ENCODE data around the gene EEF1AKMT2. TPM values are rescaled to one million over a fixed set of nuclear protein-coding genes. Genes with fewer than 3 reads are reported as not detected.
"Not testable (repeated sequence)": the region's sequence is repeated elsewhere in the genome, so short reads cannot be mapped to it uniquely, and the experiment has no call there.

The EEF1AKMT2 gene
- 33.1 and 39.8 TPM in 2 replicates for total RNA-seq (2014; rRNA removed; shearing (Covaris generic))

- DNase-seq (ENCODE audit: low spot score), result peak; percentile 49
These were observed at the start of gene EEF1AKMT2 for GRCh38 chr10:124791547-124792348. Gene EEF1AKMT2, minus strand, starts transcription at chr10:124791887. Its CDS starts 54 bp downstream, at chr10:124791833.

- no peak for DNase-seq (ENCODE audit: low spot score)
These were observed 46.0 kb upstream of the EEF1AKMT2 start for GRCh38 chr10:124837687-124838086.

- DNase-seq (ENCODE audit: low spot score), result no peak
These were observed 39.4 kb upstream of the EEF1AKMT2 start for GRCh38 chr10:124831116-124831515.

GRCh38 chr10:124830445-124830844 lies 38.8 kb upstream of the EEF1AKMT2 start:
- no peak for DNase-seq (ENCODE audit: low spot score)

- no peak for DNase-seq (ENCODE audit: low spot score)
These were observed 37.9 kb upstream of the EEF1AKMT2 start for GRCh38 chr10:124829447-124830115.

- no peak for DNase-seq (ENCODE audit: low spot score)
These were observed 35.8 kb upstream of the EEF1AKMT2 start for GRCh38 chr10:124827474-124827873.

GRCh38 chr10:124826262-124826661 lies 34.6 kb upstream of the EEF1AKMT2 start:
- no peak for DNase-seq (ENCODE audit: low spot score)

- DNase-seq (ENCODE audit: low spot score), result no peak
These were observed 34.0 kb upstream of the EEF1AKMT2 start for GRCh38 chr10:124825702-124826101.

GRCh38 chr10:124824932-124825331 lies 33.2 kb upstream of the EEF1AKMT2 start:
- not testable (repeated sequence) for DNase-seq (ENCODE audit: low spot score)

- DNase-seq (ENCODE audit: low spot score), result no peak
These were observed 32.8 kb upstream of the EEF1AKMT2 start for GRCh38 chr10:124824507-124824906.

GRCh38 chr10:124821520-124821919 lies 29.8 kb upstream of the EEF1AKMT2 start:
- DNase-seq (ENCODE audit: low spot score), result no peak

- DNase-seq (ENCODE audit: low spot score), result no peak
These were observed 28.4 kb upstream of the EEF1AKMT2 start for GRCh38 chr10:124820121-124820520.

GRCh38 chr10:124802313-124802675 lies 10.6 kb upstream of the EEF1AKMT2 start:
- no peak for DNase-seq (ENCODE audit: low spot score)

- no peak for DNase-seq (ENCODE audit: low spot score)
These were observed 7.5 kb upstream of the EEF1AKMT2 start for GRCh38 chr10:124799211-124799610.

- no peak for DNase-seq (ENCODE audit: low spot score)
These were observed 7.1 kb upstream of the EEF1AKMT2 start for GRCh38 chr10:124798781-124799180.

- DNase-seq (ENCODE audit: low spot score), result no peak
These were observed 6.7 kb upstream of the EEF1AKMT2 start for GRCh38 chr10:124798364-124798763.

- DNase-seq (ENCODE audit: low spot score), result no peak
These were observed 1.3 kb upstream of the EEF1AKMT2 start for GRCh38 chr10:124792998-124793352.

GRCh38 chr10:124782900-124783299 lies 8.8 kb downstream of the EEF1AKMT2 start:
- not testable (repeated sequence) for DNase-seq (ENCODE audit: low spot score)

GRCh38 chr10:124768791-124769190 lies 22.9 kb downstream of the EEF1AKMT2 start:
- no peak for DNase-seq (ENCODE audit: low spot score)

- no peak for DNase-seq (ENCODE audit: low spot score)
These were observed 26.4 kb downstream of the EEF1AKMT2 start for GRCh38 chr10:124765256-124765655.

GRCh38 chr10:124763267-124763666 lies 28.4 kb downstream of the EEF1AKMT2 start:
- no peak for DNase-seq (ENCODE audit: low spot score)

- DNase-seq (ENCODE audit: low spot score), result no peak
These were observed 29.4 kb downstream of the EEF1AKMT2 start for GRCh38 chr10:124762281-124762680.
